Neural progenitor cell (in vitro differentiated cells): ENCODE measurements around the gene PSMC1.

Source experiments
- EZH2 ChIP-seq: fragments of 200-600 bp; sonication (generic); IDR thresholded peaks from 2 replicates; pipeline ENCODE4 v1.6.1; 2017; ENCODE audit warnings: antibody characterized with exemption, mild to moderate bottlenecking, moderate library complexity
- EZH2phosphoT487 ChIP-seq: fragments of 200-600 bp; sonication (generic); IDR thresholded peaks from 2 replicates; pipeline ENCODE4 v1.6.1; 2017; ENCODE audit warnings: antibody characterized with exemption
- TF ChIP-seq, protein P1 (sequence below): fragments of 200-600 bp; sonication (generic); IDR thresholded peaks from 2 replicates; pipeline ENCODE4 v1.5.1; 2017; ENCODE audit warnings: antibody characterized with exemption, mild to moderate bottlenecking

DNA sequence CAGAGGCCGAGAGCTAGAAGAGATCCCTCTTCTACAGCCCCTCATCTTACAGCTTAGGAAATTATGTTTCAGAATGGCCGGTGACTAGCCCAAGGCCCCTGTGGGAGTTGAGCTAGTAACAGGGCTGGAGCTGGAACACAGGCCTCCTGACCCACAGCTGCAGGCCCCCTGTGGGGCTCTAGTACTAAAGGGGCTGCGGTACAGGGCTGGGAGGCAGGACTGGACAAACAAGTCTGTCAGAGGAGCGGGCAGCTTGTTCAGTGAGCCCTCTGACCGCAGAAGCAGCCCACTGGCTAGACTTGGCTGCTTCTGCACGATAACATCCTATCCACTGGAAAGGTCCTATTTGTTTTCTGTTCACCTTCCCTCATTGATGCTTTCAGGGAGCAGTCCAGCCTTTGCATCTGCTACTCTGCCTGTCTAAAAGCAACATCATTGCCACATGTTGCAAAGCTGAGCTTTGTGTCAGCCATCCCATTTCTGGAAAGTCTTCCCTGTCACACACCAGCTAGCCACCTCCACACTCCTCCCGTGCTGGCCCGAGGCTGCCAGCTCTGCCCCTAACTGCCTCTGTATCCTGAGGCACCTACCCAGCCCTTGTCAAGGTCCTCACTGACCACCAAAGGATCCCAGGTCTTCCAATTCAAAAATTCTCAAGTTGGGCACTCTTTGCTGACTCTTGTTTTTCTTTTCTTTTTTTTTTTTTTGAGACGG, 10.2 kb downstream of the PSMC1 start:
- no peak for TF ChIP-seq EZH2phosphoT487
- no peak for TF ChIP-seq EZH2
- TF ChIP-seq, protein P1, sequence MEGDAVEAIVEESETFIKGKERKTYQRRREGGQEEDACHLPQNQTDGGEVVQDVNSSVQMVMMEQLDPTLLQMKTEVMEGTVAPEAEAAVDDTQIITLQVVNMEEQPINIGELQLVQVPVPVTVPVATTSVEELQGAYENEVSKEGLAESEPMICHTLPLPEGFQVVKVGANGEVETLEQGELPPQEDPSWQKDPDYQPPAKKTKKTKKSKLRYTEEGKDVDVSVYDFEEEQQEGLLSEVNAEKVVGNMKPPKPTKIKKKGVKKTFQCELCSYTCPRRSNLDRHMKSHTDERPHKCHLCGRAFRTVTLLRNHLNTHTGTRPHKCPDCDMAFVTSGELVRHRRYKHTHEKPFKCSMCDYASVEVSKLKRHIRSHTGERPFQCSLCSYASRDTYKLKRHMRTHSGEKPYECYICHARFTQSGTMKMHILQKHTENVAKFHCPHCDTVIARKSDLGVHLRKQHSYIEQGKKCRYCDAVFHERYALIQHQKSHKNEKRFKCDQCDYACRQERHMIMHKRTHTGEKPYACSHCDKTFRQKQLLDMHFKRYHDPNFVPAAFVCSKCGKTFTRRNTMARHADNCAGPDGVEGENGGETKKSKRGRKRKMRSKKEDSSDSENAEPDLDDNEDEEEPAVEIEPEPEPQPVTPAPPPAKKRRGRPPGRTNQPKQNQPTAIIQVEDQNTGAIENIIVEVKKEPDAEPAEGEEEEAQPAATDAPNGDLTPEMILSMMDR, result no peak
